Measurements from ENCODE around the gene TRIP6.

DNA sequence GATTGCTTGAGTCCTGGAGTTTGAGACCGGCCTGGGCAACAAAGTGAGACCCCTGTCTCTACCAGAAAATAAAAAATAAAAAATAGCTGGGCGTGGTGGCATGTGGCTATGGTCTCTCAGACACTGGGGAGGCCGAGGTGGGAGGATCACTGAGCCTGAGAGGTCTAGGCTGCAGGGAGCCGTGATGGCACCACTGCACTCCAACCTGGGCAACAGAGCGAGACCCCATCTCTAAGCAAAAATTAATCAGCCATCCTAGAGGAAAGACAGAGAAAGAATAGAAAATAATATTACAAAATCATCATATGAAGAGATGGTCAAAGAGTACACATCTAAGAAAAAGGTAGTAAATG, 34.9 kb upstream of the TRIP6 start:
- TF ChIP-seq, protein P1, sequence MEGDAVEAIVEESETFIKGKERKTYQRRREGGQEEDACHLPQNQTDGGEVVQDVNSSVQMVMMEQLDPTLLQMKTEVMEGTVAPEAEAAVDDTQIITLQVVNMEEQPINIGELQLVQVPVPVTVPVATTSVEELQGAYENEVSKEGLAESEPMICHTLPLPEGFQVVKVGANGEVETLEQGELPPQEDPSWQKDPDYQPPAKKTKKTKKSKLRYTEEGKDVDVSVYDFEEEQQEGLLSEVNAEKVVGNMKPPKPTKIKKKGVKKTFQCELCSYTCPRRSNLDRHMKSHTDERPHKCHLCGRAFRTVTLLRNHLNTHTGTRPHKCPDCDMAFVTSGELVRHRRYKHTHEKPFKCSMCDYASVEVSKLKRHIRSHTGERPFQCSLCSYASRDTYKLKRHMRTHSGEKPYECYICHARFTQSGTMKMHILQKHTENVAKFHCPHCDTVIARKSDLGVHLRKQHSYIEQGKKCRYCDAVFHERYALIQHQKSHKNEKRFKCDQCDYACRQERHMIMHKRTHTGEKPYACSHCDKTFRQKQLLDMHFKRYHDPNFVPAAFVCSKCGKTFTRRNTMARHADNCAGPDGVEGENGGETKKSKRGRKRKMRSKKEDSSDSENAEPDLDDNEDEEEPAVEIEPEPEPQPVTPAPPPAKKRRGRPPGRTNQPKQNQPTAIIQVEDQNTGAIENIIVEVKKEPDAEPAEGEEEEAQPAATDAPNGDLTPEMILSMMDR (IDR thresholded peaks at IDR 0.05), result no peak
- no peak for TF ChIP-seq POLR2A (IDR thresholded peaks at IDR 0.05)
